SK-N-MC (cell line): Measurements from ENCODE around the gene PCID2.

Experiments used
- EZH2 ChIP-seq: fragments of 200-600 bp; sonication (generic); IDR thresholded peaks from one replicate; pipeline ENCODE4 v1.6.1; 2017; ENCODE audit warnings: antibody characterized with exemption
- FOXP2 ChIP-seq: optimal IDR thresholded peaks from 2 replicates; pipeline ENCODE3; 2011; ENCODE audit warnings: mild to moderate bottlenecking, moderate library complexity; ENCODE audit not compliant: insufficient read depth; ENCODE audit errors: extremely low read length, control extremely low read depth
- POLR2AphosphoS5 ChIP-seq: IDR thresholded peaks from 2 replicates; pipeline ENCODE4 v1.6.1; 2012; ENCODE audit warnings: mild to moderate bottlenecking, low read depth, low read length, borderline replicate concordance

DNA sequence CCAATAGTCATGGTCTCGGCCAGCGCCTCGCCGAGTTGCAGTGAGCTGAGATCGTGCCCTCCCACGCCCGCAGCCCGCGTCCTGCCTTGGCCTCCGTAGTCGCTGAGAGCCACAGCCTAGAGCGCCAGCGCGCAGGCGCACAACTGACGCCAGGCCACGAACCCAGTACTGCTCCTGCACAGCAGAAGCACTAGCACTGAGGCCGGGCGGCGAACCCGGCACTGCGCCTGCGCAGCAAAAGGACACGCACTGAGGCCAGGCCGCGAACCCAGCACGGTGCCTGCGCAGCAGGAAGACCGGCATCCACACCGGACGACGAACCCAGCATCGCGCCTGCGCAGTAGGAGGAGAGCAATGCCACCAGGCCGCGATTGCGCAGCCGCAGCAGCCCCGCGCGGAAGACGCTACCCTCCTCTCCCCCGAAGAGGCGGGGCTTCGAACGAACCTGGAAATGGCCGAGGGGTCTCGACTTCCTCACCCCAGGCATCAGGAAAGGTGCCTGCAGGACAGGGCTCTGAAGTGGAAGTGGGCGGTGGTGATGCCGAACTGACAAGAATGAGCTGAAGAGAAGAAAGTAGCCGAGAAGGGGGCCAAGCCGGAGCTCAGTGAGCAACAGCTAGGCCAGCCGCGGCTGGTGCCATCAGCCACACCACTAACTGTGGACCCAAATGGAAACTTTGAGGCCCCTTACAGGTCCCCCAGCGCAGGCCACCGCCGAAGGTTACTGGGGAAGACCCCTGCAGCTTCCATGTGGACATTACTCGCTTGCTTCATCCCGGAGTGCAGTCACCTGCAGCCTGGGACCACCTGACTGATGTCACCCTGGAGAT is 78.3 kb downstream of the PCID2 start:
- TF ChIP-seq EZH2, result no peak
- TF ChIP-seq POLR2AphosphoS5, result no peak
- no peak for TF ChIP-seq FOXP2
